ENCODE data around the gene EPB41L2.

DNA sequence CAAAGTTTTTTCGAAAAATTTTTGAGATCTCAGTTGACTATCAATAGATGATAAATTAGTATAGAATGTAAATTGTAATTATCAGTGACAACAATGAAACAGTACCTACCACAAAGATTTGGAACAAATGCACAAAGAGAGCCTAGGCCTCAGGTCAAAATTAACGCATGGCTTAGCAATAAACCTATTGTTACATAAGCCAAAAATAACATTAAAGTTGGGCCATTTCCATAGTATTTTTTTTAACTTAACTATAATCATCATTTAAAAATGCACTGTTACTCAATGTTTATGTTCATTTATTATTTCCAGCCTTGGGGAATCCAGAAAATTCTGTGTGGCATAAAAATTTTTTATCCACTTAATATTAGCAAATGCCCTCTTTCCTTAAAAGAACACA lies 117.0 kb downstream of the EPB41L2 start:
- TF ChIP-seq, protein P1, sequence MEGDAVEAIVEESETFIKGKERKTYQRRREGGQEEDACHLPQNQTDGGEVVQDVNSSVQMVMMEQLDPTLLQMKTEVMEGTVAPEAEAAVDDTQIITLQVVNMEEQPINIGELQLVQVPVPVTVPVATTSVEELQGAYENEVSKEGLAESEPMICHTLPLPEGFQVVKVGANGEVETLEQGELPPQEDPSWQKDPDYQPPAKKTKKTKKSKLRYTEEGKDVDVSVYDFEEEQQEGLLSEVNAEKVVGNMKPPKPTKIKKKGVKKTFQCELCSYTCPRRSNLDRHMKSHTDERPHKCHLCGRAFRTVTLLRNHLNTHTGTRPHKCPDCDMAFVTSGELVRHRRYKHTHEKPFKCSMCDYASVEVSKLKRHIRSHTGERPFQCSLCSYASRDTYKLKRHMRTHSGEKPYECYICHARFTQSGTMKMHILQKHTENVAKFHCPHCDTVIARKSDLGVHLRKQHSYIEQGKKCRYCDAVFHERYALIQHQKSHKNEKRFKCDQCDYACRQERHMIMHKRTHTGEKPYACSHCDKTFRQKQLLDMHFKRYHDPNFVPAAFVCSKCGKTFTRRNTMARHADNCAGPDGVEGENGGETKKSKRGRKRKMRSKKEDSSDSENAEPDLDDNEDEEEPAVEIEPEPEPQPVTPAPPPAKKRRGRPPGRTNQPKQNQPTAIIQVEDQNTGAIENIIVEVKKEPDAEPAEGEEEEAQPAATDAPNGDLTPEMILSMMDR (IDR thresholded peaks at IDR 0.05 in 8 of 11, conservative IDR thresholded peaks at IDR 0.05 in 3 of 11): no peak
- TF ChIP-seq POLR2AphosphoS5 (IDR thresholded peaks at IDR 0.05): no peak
- no peak for TF ChIP-seq POLR2A (IDR thresholded peaks at IDR 0.05)

All from spleen (tissue), 7 donors.